ENCODE data around the gene RGS16. TPM values are rescaled to one million over a fixed set of nuclear protein-coding genes. Genes with fewer than 3 reads are reported as not detected.
A peak's percentile ranks its signal among the peaks of the same experiment; 100 is the strongest.

RGS16 gene
- total and polyA plus RNA-seq, 9 of the 15 experiments (the other 6 are each of a cell fraction or from before 2014, with no cell fraction given), result 0.07 to 0.55 (median 0.36) TPM

GRCh38 chr1:182608845-182609610, 4.8 kb upstream of the RGS16 start (continued):
- TF ChIP-seq ZNF592 (IDR thresholded peaks at IDR 0.05) (no peak), ZNF79 (CRISPR knock-in tag; IDR thresholded peaks at IDR 0.05; ENCODE audit: low read depth) (no peak), JUND (IDR thresholded peaks at IDR 0.05; ENCODE audit: borderline replicate concordance, low read depth, low read length) (no peak), JUND (tag; IDR thresholded peaks at IDR 0.05; ENCODE audit: borderline replicate concordance, low read depth, low read length) (0 out of 3 replicates have a peak, but pooled peaks have one; percentile 26)

- peak in 1 of 2 experiments; percentile 43; a peak in 1 of 4 replicates for TF ChIP-seq ZNF639 (CRISPR knock-in tag; conservative IDR thresholded peaks at IDR 0.05 in 1 of 2, IDR thresholded peaks at IDR 0.05 in 1 of 2)
- no peak for TF ChIP-seq GMEB1 (CRISPR knock-in tag; IDR thresholded peaks at IDR 0.05)
- 2% methylated on average over 2 of the region's 2 CpGs for WGBS (ENCODE audit: insufficient coverage, low coverage, missing lambda C conversion rate)
Observed at GRCh38 chr1:182608236-182608635, 4.0 kb upstream of the RGS16 start.

More at GRCh38 chr1:182608236-182608635, 4.0 kb upstream of the RGS16 start:
- H4K20me1 ChIP-seq (replicated peaks; ENCODE audit: control insufficient read depth, insufficient read depth, low read length), result no peaks in the 10 kb centered on the region
- no peak overlapping the region for H3K4me3 ChIP-seq
- no TSS peak for BruUV-seq (replicated peaks)
- no peaks in the 10 kb centered on the region for H3K79me2 ChIP-seq (ENCODE audit: control insufficient read depth, insufficient read depth, low read length)
- no peak overlapping the region for H3K9ac ChIP-seq (ENCODE audit: insufficient read depth in 1 of 2, low read depth in 2 of 2, low read length in 2 of 2)
- ATAC-seq (no peak), DNase-seq (ENCODE audit: extremely low read depth in 1 of 4, low spot score in 3 of 4) (no peak), FAIRE-seq (no peak)
- H3K36me3 ChIP-seq (ENCODE audit: control insufficient read depth, insufficient read depth, low read length), result no peaks in the 10 kb centered on the region
- no peaks in the 10 kb centered on the region for H3K9me1 ChIP-seq (ENCODE audit: control insufficient read depth, insufficient read depth, low read length)
- no peak overlapping the region for H3K27ac ChIP-seq (ENCODE audit: extremely low read depth, low read depth, low read length)
- CTCF ChIA-PET (ENCODE audit: low intra/inter-chr PET ratio), result no interaction called here
- peaks cover 23 to 51% of the 10 kb centered on the region in 2 experiments; a peak in 4 of 5 replicates for H3K27me3 ChIP-seq (ENCODE audit: control insufficient read depth in 2 of 2, insufficient read depth in 2 of 2, low read length in 2 of 2)
- H3K4me2 ChIP-seq (ENCODE audit: insufficient read depth, low read length), result no peak overlapping the region
- peaks cover 11 to 12% of the 10 kb centered on the region in 2 experiments; a peak in 4 of 5 replicates for H3K4me1 ChIP-seq (replicated peaks in 1 of 2; ENCODE audit: control insufficient read depth in 2 of 2, insufficient read depth in 2 of 2, low read length in 2 of 2)
- in situ Hi-C loops (cut with MboI), result no loop called here
- H2AFZ ChIP-seq (ENCODE audit: low read depth, low read length), result no peak overlapping the region
- intact Hi-C loops (cut with micrococcal nuclease), result no loop called here
- POLR2A ChIA-PET, result no interaction called here
- no peaks in the 10 kb centered on the region for H3K9me3 ChIP-seq (replicated peaks; ENCODE audit: control insufficient read depth, insufficient read depth, low read depth, low read length)

Data from K562 (cell line).